Endothelial cell of umbilical vein (primary cell): Measurements from ENCODE around the gene GNA12. TPM values are rescaled to one million over a fixed set of nuclear protein-coding genes. Genes with fewer than 3 reads are reported as not detected.

ENCODE experiments used
- BruUV-seq: library from RNA; stranded (reverse); fragments of 400-500 nt; replicated peaks from 2 replicates; lab custom pipeline; 2021; lab: Mats Ljungman, UMichigan
- CTCF ChIA-PET: fragments of 300-600, 350-600 bp; sonication (Branson Sonifier 250); formaldehyde crosslinking; loops from one replicate; lab custom pipeline; 2021; ENCODE audit warnings: antibody characterized with exemption, inconsistent platforms; lab: Charles Lee
- POLR2A ChIA-PET: fragments of 300-600, 350-600 bp; sonication (Branson Sonifier 250); formaldehyde crosslinking; loops from one replicate; lab custom pipeline; 2021; ENCODE audit warnings: antibody characterized with exemption, inconsistent platforms; lab: Charles Lee
- DNase-seq: peaks from one replicate; pipeline ENCODE4 v3.0.0-alpha.2; 2011; ENCODE audit warnings: low read depth, low spot score
- FAIRE-seq: peaks from 2 replicates; lab custom pipeline; 2011; peaks lifted over from hg19 to GRCh38; lab: Jason Lieb, UNC
- H2AFZ ChIP-seq: 2 replicates; pipeline ENCODE4 v1.6.0; 2012; ENCODE audit warnings: low read depth, low read length, control low read depth, inconsistent platforms
- H3K27ac ChIP-seq: 2 replicates; pipeline ENCODE4 v1.5.1; 2011; ENCODE audit warnings: low read depth, mild to moderate bottlenecking, control low read depth, low read length, moderate library complexity; ENCODE audit not compliant: insufficient read depth
- H3K27me3 ChIP-seq, 2 experiments: 2 replicates each; pipeline versions ENCODE4 v1.6.0 to v1.6.1; 2011; ENCODE audit warnings: low read length in 2 of 2, mixed read lengths in 1 of 2; ENCODE audit not compliant: control insufficient read depth in 2 of 2, insufficient read depth in 2 of 2
- H3K36me3 ChIP-seq, 2 experiments: 2 replicates in 1 of 2; 3 replicates in 1 of 2; pipeline ENCODE4 v1.5.1; 2011; ENCODE audit warnings: low read length in 2 of 2, mild to moderate bottlenecking in 1 of 2, moderate library complexity in 1 of 2; ENCODE audit not compliant: control insufficient read depth in 2 of 2, insufficient read depth in 2 of 2; ENCODE audit errors: extremely low read depth in 1 of 2
- H3K4me1 ChIP-seq: 3 replicates; pipeline ENCODE4 v1.5.1; 2011; ENCODE audit warnings: mild to moderate bottlenecking, low read length; ENCODE audit not compliant: control insufficient read depth, insufficient read depth; ENCODE audit errors: extremely low read depth
- H3K4me2 ChIP-seq: 2 replicates; pipeline ENCODE4 v1.6.1; 2011; ENCODE audit warnings: low read length, control low read depth, mixed read lengths; ENCODE audit not compliant: insufficient read depth
- H3K4me3 ChIP-seq, 3 experiments: fragments of 200-600 bp in 1 of 3; sonication (generic), shearing (Covaris generic) in 1 of 3; replicated peaks in 1 of 3; 2 replicates each; pipeline ENCODE4 v1.5.1; 2011 to 2016; ENCODE audit warnings: control low read depth in 3 of 3, low read length in 3 of 3, mild to moderate bottlenecking in 2 of 3, inconsistent platforms in 1 of 3, low read depth in 1 of 3, moderate library complexity in 1 of 3; ENCODE audit not compliant: insufficient read depth in 1 of 3
- H3K79me2 ChIP-seq: 2 replicates; pipeline ENCODE4 v1.6.0; 2012; ENCODE audit warnings: low read length, inconsistent platforms; ENCODE audit not compliant: control insufficient read depth, insufficient read depth
- H3K9ac ChIP-seq: replicated peaks from 2 replicates; pipeline ENCODE3; 2011; ENCODE audit warnings: low read length, control low read depth; ENCODE audit not compliant: insufficient read depth; ENCODE audit errors: extremely low read depth
- H3K9me1 ChIP-seq: replicated peaks from 3 replicates; pipeline ENCODE4 v1.6.0; 2011; ENCODE audit warnings: mild to moderate bottlenecking, low read length; ENCODE audit not compliant: control insufficient read depth, insufficient read depth; ENCODE audit errors: extremely low read depth
- H3K9me3 ChIP-seq: replicated peaks from 2 replicates; pipeline ENCODE4 v1.5.1; 2012; ENCODE audit warnings: low read length, inconsistent platforms; ENCODE audit not compliant: control insufficient read depth, insufficient read depth
- H4K20me1 ChIP-seq: replicated peaks from 2 replicates; pipeline ENCODE3; 2011; ENCODE audit warnings: mild to moderate bottlenecking, low read length; ENCODE audit not compliant: control insufficient read depth, insufficient read depth; ENCODE audit errors: extremely low read depth
- EZH2 ChIP-seq: IDR thresholded peaks from 2 replicates; pipeline ENCODE4 v1.6.1; 2012; ENCODE audit warnings: borderline replicate concordance, low read depth, mild to moderate bottlenecking, moderate library complexity, low read length, inconsistent platforms; ENCODE audit not compliant: severe bottlenecking
- FOS ChIP-seq: IDR thresholded peaks from 2 replicates; pipeline ENCODE4 v1.6.1; 2011; ENCODE audit warnings: mild to moderate bottlenecking, low read length, moderate library complexity, borderline replicate concordance; ENCODE audit not compliant: insufficient read depth
- GATA2 ChIP-seq: IDR thresholded peaks from 2 replicates; pipeline ENCODE4 v1.7.0; 2011; ENCODE audit warnings: low read depth, mild to moderate bottlenecking, moderate library complexity, mixed read lengths, low read length; ENCODE audit not compliant: insufficient read length, insufficient read depth
- JUN ChIP-seq: IDR thresholded peaks from 2 replicates; pipeline ENCODE4 v1.6.1; 2011; ENCODE audit warnings: borderline replicate concordance, low read depth; ENCODE audit not compliant: insufficient read length, insufficient read depth
- MAX ChIP-seq: IDR thresholded peaks from 2 replicates; pipeline ENCODE4 v1.6.1; 2011; ENCODE audit not compliant: insufficient read depth, insufficient read length
- MYC ChIP-seq: IDR thresholded peaks from one replicate; pipeline ENCODE4 v1.6.1; 2011; ENCODE audit warnings: mild to moderate bottlenecking, low read depth, low read length
- POLR2A ChIP-seq: IDR thresholded peaks from 2 replicates; pipeline ENCODE4 v1.6.1; 2012; ENCODE audit warnings: low read depth, mild to moderate bottlenecking, control low read depth, low read length
- POLR2AphosphoS5 ChIP-seq: IDR thresholded peaks from 2 replicates; pipeline ENCODE4 v1.6.1; 2012; ENCODE audit warnings: low read depth, mild to moderate bottlenecking, control low read depth, low read length, moderate library complexity; ENCODE audit not compliant: insufficient read depth
- dilution Hi-C: fragments of 300-500 bp; cut with MboI; formaldehyde crosslinking; loops from one replicate; pipeline ENCODE4 v1.15.0; 2019; ENCODE audit warnings: low sequenced_read_pairs; ENCODE audit not compliant: extremely low pct_ligation_motif_present
- intact Hi-C: fragments of 100-400 bp; cut with micrococcal nuclease; formaldehyde crosslinking; loops from one replicate; pipeline ENCODE4 v1.10.0; 2022
- polyA plus RNA-seq, 4 experiments: library from polyadenylated mRNA; depleted of rRNA in 3 of 4; stranded (reverse) in 3 of 4; unstranded in 1 of 4; fragments of >200 nt; gene quantifications; 2 replicates each; pipeline versions ENCODE4 v1.2.1 to v1.2.3, GENCODE V29; 2011 to 2012; ENCODE audit warnings: missing spikeins in 1 of 4
- total RNA-seq: library from RNA; stranded (reverse); gene quantifications from 2 replicates; pipeline ENCODE4 v1.2.3, GENCODE V29; 2021
- TF ChIP-seq, protein P1 (sequence below), 2 donors: IDR thresholded peaks; 1 replicate in 1 of 2; 2 replicates in 1 of 2; pipeline ENCODE4 v1.5.1; 2011; ENCODE audit warnings: low read length in 2 of 2, mild to moderate bottlenecking in 2 of 2, moderate library complexity in 2 of 2, control low read depth in 1 of 2, inconsistent platforms in 1 of 2, low read depth in 1 of 2; ENCODE audit not compliant: insufficient read depth in 1 of 2; ENCODE audit errors: extremely low read depth in 1 of 2

Gene GNA12
- total and polyA plus RNA-seq, 2 donors (not counting 3 experiments of a cell fraction or from before 2014, with no cell fraction given), result 63.0 to 75.1 TPM

DNA sequence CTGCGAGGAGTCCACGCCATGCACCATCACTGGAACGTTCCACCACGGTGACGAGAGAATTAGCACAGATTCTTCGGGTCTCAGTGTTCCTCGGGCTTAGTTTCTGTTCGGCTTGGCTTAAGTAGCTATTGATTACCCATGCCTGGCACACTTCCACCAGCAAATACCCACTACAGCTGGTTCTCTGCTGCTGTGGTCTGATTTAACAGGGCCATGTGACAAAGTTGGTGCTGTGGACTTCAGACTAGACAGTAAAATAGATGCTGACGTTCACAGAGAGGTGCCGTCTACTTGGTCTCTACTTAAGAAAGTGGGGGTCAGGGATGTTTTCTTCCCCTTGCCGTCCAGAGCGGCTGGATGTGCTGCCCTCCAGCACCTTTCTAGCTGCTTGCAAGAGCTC, 11.6 kb downstream of the GNA12 start:
- no TSS peak for BruUV-seq
- peaks cover 8% of the 10 kb centered on the region for H3K4me1 ChIP-seq
- dilution Hi-C loops (no loop called here), intact Hi-C loops (no loop called here)
- DNase-seq (no peak), FAIRE-seq (no peak)
- no peaks in the 10 kb centered on the region for H3K9me1 ChIP-seq
- no peaks in the 10 kb centered on the region for H4K20me1 ChIP-seq
- no peaks in the 10 kb centered on the region for H3K27me3 ChIP-seq
- TF ChIP-seq POLR2A (no peak), GATA2 (no peak), MYC (no peak), FOS (no peak), EZH2 (no peak), JUN (no peak), MAX (no peak), POLR2AphosphoS5 (no peak)
- TF ChIP-seq, protein P1, sequence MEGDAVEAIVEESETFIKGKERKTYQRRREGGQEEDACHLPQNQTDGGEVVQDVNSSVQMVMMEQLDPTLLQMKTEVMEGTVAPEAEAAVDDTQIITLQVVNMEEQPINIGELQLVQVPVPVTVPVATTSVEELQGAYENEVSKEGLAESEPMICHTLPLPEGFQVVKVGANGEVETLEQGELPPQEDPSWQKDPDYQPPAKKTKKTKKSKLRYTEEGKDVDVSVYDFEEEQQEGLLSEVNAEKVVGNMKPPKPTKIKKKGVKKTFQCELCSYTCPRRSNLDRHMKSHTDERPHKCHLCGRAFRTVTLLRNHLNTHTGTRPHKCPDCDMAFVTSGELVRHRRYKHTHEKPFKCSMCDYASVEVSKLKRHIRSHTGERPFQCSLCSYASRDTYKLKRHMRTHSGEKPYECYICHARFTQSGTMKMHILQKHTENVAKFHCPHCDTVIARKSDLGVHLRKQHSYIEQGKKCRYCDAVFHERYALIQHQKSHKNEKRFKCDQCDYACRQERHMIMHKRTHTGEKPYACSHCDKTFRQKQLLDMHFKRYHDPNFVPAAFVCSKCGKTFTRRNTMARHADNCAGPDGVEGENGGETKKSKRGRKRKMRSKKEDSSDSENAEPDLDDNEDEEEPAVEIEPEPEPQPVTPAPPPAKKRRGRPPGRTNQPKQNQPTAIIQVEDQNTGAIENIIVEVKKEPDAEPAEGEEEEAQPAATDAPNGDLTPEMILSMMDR (IDR thresholded peaks at IDR 0.05; ENCODE audit: extremely low read depth in 1 of 2, insufficient read depth in 1 of 2, low read depth in 1 of 2, low read length in 2 of 2), result no peak
- H3K4me3 ChIP-seq, result no peak overlapping the region
- H3K36me3 ChIP-seq, result peaks cover 0 to 2% of the 10 kb centered on the region in 2 experiments
- H3K9me3 ChIP-seq, result no peaks in the 10 kb centered on the region
- peaks cover 68% of the 10 kb centered on the region for H3K79me2 ChIP-seq
- no peak overlapping the region for H2AFZ ChIP-seq
- CTCF ChIA-PET, result interaction anchor here (1.2 kb wide), 2 partner anchors 10 to 30 kb away, joined by 3 read pairs; no protein-coding TSS in a partner anchor
- H3K9ac ChIP-seq, result no peak overlapping the region
- POLR2A ChIA-PET, result no interaction called here
- no peak overlapping the region for H3K27ac ChIP-seq
- H3K4me2 ChIP-seq, result no peak overlapping the region
